DOHH2 (cell line): ENCODE data around the gene BRSK2.

ENCODE experiments used
- EZH2phosphoT487 ChIP-seq: fragments of 200-600 bp; sonication (generic); IDR thresholded peaks from 2 replicates; pipeline ENCODE4 v1.6.1; 2017; ENCODE audit warnings: borderline replicate concordance, mild to moderate bottlenecking, antibody characterized with exemption, low read length, moderate library complexity, mixed read lengths
- TF ChIP-seq, protein P1 (sequence below): fragments of 200-600 bp; sonication (generic); IDR thresholded peaks from one replicate; pipeline ENCODE4 v1.5.1; 2014; ENCODE audit warnings: antibody characterized with exemption, mild to moderate bottlenecking, low read depth, low read length; ENCODE audit not compliant: poor library complexity, severe bottlenecking

DNA sequence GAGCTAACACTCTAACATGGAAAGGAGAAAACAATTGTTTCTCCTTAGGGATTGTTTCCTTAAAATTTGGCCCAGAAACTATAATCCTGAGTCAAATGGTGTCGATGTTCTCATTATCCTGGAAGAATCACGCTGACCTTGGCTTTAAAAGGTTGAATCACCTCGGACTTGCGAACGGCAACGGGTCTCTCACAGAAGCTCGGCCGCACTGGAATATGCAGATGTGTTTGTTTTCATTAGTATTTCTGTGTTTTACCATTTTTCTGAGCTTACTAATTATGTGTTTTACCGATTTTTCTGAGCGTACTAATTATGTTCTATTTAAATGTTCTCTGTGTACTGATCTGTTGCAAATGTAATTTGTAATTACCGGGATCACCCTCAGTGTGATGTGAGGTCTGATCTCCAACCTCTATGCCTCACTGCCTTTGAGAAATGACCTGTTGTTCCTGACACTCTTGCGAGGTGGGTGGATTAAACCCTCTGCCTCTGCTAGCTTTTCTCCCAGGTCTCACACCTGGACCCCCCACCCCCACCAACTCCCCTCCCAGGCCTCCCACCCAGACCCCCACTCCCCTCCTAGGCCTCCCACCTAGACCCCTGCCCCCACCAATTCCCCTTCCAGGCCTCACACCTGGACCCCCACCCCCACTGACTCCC, 38.3 kb upstream of the BRSK2 start:
- TF ChIP-seq, protein P1, sequence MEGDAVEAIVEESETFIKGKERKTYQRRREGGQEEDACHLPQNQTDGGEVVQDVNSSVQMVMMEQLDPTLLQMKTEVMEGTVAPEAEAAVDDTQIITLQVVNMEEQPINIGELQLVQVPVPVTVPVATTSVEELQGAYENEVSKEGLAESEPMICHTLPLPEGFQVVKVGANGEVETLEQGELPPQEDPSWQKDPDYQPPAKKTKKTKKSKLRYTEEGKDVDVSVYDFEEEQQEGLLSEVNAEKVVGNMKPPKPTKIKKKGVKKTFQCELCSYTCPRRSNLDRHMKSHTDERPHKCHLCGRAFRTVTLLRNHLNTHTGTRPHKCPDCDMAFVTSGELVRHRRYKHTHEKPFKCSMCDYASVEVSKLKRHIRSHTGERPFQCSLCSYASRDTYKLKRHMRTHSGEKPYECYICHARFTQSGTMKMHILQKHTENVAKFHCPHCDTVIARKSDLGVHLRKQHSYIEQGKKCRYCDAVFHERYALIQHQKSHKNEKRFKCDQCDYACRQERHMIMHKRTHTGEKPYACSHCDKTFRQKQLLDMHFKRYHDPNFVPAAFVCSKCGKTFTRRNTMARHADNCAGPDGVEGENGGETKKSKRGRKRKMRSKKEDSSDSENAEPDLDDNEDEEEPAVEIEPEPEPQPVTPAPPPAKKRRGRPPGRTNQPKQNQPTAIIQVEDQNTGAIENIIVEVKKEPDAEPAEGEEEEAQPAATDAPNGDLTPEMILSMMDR = no peak
- no peak for TF ChIP-seq EZH2phosphoT487
